Measurements from ENCODE around the gene IRF1. TPM values are rescaled to one million over a fixed set of nuclear protein-coding genes. Genes with fewer than 3 reads are reported as not detected.

IRF1 gene
- total RNA-seq, 1 experiment from 2014 or later, result 48.9 TPM

GRCh38 chr5:132528866-132529634 is 38.5 kb upstream of the IRF1 start:
- no TSS peak for BruUV-seq (replicated peaks)
- TF ChIP-seq TCF7L2 (IDR thresholded peaks at IDR 0.05; ENCODE audit: low read depth, low read length) (no peak), SIN3A (IDR thresholded peaks at IDR 0.05; ENCODE audit: borderline replicate concordance, insufficient read depth, low read depth, low read length) (no peak), POLR2AphosphoS5 (IDR thresholded peaks at IDR 0.05; ENCODE audit: low read depth, low read length) (no peak)
- TF ChIP-seq, protein P1, sequence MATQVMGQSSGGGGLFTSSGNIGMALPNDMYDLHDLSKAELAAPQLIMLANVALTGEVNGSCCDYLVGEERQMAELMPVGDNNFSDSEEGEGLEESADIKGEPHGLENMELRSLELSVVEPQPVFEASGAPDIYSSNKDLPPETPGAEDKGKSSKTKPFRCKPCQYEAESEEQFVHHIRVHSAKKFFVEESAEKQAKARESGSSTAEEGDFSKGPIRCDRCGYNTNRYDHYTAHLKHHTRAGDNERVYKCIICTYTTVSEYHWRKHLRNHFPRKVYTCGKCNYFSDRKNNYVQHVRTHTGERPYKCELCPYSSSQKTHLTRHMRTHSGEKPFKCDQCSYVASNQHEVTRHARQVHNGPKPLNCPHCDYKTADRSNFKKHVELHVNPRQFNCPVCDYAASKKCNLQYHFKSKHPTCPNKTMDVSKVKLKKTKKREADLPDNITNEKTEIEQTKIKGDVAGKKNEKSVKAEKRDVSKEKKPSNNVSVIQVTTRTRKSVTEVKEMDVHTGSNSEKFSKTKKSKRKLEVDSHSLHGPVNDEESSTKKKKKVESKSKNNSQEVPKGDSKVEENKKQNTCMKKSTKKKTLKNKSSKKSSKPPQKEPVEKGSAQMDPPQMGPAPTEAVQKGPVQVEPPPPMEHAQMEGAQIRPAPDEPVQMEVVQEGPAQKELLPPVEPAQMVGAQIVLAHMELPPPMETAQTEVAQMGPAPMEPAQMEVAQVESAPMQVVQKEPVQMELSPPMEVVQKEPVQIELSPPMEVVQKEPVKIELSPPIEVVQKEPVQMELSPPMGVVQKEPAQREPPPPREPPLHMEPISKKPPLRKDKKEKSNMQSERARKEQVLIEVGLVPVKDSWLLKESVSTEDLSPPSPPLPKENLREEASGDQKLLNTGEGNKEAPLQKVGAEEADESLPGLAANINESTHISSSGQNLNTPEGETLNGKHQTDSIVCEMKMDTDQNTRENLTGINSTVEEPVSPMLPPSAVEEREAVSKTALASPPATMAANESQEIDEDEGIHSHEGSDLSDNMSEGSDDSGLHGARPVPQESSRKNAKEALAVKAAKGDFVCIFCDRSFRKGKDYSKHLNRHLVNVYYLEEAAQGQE (IDR thresholded peaks at IDR 0.05; ENCODE audit: insufficient read depth in 1 of 2, low read depth in 2 of 2, low read length in 1 of 2), result no peak
- TF ChIP-seq, protein P2, sequence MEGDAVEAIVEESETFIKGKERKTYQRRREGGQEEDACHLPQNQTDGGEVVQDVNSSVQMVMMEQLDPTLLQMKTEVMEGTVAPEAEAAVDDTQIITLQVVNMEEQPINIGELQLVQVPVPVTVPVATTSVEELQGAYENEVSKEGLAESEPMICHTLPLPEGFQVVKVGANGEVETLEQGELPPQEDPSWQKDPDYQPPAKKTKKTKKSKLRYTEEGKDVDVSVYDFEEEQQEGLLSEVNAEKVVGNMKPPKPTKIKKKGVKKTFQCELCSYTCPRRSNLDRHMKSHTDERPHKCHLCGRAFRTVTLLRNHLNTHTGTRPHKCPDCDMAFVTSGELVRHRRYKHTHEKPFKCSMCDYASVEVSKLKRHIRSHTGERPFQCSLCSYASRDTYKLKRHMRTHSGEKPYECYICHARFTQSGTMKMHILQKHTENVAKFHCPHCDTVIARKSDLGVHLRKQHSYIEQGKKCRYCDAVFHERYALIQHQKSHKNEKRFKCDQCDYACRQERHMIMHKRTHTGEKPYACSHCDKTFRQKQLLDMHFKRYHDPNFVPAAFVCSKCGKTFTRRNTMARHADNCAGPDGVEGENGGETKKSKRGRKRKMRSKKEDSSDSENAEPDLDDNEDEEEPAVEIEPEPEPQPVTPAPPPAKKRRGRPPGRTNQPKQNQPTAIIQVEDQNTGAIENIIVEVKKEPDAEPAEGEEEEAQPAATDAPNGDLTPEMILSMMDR (IDR thresholded peaks at IDR 0.05), result no peak
- in situ Hi-C loops (cut with HindIII; ENCODE audit: low pct_unique_long_range_greater_than_20kb, low sequenced_read_pairs), result no loop called here

DNA sequence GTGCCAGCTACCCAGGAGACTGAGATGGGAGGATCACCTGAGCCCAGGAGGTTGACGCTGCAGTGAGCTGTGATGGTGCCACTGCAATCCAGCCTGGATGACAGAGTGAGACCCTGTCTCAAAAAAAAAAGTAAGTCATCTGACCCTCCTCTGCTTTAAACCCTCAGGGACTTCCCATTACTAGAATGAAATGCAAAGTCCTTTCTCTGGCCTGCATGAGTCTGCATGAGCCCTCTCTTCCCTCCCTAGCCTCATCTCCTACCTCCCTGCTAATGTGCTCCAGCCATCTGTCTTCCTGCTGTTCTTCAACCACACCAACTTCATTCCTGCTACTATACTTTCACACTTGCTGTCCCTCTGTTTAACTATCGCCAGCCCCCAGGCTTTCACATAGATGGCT is 37.4 kb upstream of the IRF1 start:
- in situ Hi-C loops (cut with HindIII; ENCODE audit: low pct_unique_long_range_greater_than_20kb, low sequenced_read_pairs), result no loop called here
- TF ChIP-seq TCF7L2 (IDR thresholded peaks at IDR 0.05; ENCODE audit: low read depth, low read length), result no peak
- TF ChIP-seq, protein P1 (IDR thresholded peaks at IDR 0.05; ENCODE audit: insufficient read depth in 1 of 2, low read depth in 2 of 2, low read length in 1 of 2), result no peak
- TF ChIP-seq, protein P2 (IDR thresholded peaks at IDR 0.05), result no peak
- POLR2A ChIA-PET, result no interaction called here
- DNase-seq (ENCODE audit: low read depth, low spot score) (no peak), ATAC-seq (no peak)
- Histone ChIP-seq H3K27ac (ENCODE audit: low read length) (no peak overlapping the region), H3K4me1 (ENCODE audit: control insufficient read depth, insufficient read depth, low read length) (no peaks in the 10 kb centered on the region), H3K4me3 (ENCODE audit: low read depth in 2 of 2, low read length in 2 of 2) (no peak overlapping the region), H3K27me3 (ENCODE audit: control insufficient read depth, insufficient read depth, low read length) (peaks cover 7% of the 10 kb centered on the region; the same call in 1 of the 2 replicates), H3K36me3 (ENCODE audit: control insufficient read depth, insufficient read depth, low read length) (no peaks in the 10 kb centered on the region), H3K9me3 (ENCODE audit: control insufficient read depth, insufficient read depth, low read depth, low read length) (no peaks in the 10 kb centered on the region)
- no TSS peak for BruUV-seq (replicated peaks)
- CTCF ChIA-PET, result interaction anchor here (1.3 kb wide), 1 partner anchor 292 kb away, joined by 3 read pairs; no protein-coding TSS in a partner anchor
- intact Hi-C loops (cut with micrococcal nuclease; ENCODE audit: unreplicated experiment), result loop anchor here (10.0 kb wide), 1 partner anchor 287 kb away; the partner anchor contains the start of gene SOWAHA

More at GRCh38 chr5:132528866-132529634, 38.5 kb upstream of the IRF1 start:
- intact Hi-C loops (cut with micrococcal nuclease; ENCODE audit: unreplicated experiment), result loop anchor here (10.0 kb wide), 1 partner anchor 286 kb away; the partner anchor contains the start of gene SOWAHA
- no peak for DNase-seq (ENCODE audit: low read depth, low spot score)
- Histone ChIP-seq H3K27me3 (ENCODE audit: control insufficient read depth, insufficient read depth, low read length) (peaks cover 10% of the 10 kb centered on the region; the same call in 1 of the 2 replicates), H3K4me1 (ENCODE audit: control insufficient read depth, insufficient read depth, low read length) (no peaks in the 10 kb centered on the region), H3K36me3 (ENCODE audit: control insufficient read depth, insufficient read depth, low read length) (no peaks in the 10 kb centered on the region), H3K4me3 (ENCODE audit: low read depth in 2 of 2, low read length in 2 of 2) (no peak overlapping the region), H3K27ac (ENCODE audit: low read length) (no peak overlapping the region), H3K9me3 (ENCODE audit: control insufficient read depth, insufficient read depth, low read depth, low read length) (no peaks in the 10 kb centered on the region)
- ChIA-PET CTCF (no interaction called here), POLR2A (no interaction called here)
- no peak for ATAC-seq
